ENCODE results near the gene GOLIM4. TPM values are rescaled to one million over a fixed set of nuclear protein-coding genes. Genes with fewer than 3 reads are reported as not detected.
A peak's percentile ranks its signal among the peaks of the same experiment; 100 is the strongest.

GOLIM4 gene
- total RNA-seq, 1 donor from 2014 or later, result 29.3 TPM

GRCh38 chr3:168047936-168048335 lies 47.8 kb downstream of the GOLIM4 start:
- no peak for DNase-seq (ENCODE audit: low read depth, low spot score)
- Mint-ChIP-seq H3K9me3 (no peaks in the 10 kb centered on the region), H3K36me3 (ENCODE audit: low read depth) (peaks cover 2% of the 10 kb centered on the region), H3K4me3 (no peak overlapping the region), H3K4me1 (peaks cover 12% of the 10 kb centered on the region), H3K27ac (ENCODE audit: unreplicated experiment) (no peak overlapping the region), H3K27me3 (ENCODE audit: low read depth) (no peaks in the 10 kb centered on the region)
- TF ChIP-seq CTCF (conservative IDR thresholded peaks at IDR 0.05), result no peak

DNA sequence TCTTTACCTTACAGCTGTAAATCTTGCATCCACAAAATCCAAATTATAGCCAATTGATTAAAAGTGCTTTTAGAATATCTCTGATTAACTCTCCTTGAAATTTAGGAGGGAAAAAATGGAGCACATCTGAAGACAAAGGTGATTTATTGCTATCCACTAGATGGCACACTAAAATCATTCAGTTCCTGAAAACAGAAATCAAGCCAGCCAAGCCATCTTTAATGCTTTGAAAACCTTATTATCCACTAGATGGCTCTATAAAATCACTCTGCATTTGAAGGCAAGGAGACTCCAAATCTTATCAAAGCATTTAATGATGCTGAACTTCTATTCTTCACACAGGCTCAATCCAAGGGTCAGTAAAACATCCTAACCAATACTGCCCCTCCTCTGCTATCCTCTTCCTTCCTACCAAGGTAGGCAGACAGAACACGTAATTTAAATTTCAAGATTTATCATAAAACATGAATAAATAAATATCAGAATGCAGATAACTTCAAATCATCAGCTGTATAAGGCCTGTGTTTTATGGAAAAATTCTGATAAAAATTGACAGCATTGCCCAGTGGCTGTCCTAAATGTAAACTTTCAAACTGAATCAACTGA lies 48.4 kb downstream of the GOLIM4 start:
- Mint-ChIP-seq H3K9me3 (no peaks in the 10 kb centered on the region), H3K27me3 (ENCODE audit: low read depth) (no peaks in the 10 kb centered on the region), H3K4me1 (peaks cover 12% of the 10 kb centered on the region), H3K27ac (ENCODE audit: unreplicated experiment) (peak overlapping the region; percentile 51), H3K4me3 (no peak overlapping the region), H3K36me3 (ENCODE audit: low read depth) (peaks cover 4% of the 10 kb centered on the region)
- peak; percentile 87 for TF ChIP-seq CTCF (conservative IDR thresholded peaks at IDR 0.05)
- DNase-seq (ENCODE audit: low read depth, low spot score), result no peak

- peaks cover 4% of the 10 kb centered on the region for H3K36me3 Mint-ChIP-seq (ENCODE audit: low read depth)
Measured at GRCh38 chr3:168044049-168044448, 51.7 kb downstream of the GOLIM4 start.

GRCh38 chr3:168040607-168041208 lies 55.0 kb downstream of the GOLIM4 start:
- no peak overlapping the region for H3K27ac Mint-ChIP-seq (ENCODE audit: unreplicated experiment)
- no peaks in the 10 kb centered on the region for H3K27me3 Mint-ChIP-seq (ENCODE audit: low read depth)
- H3K36me3 Mint-ChIP-seq (ENCODE audit: low read depth), result peaks cover 6% of the 10 kb centered on the region
- DNase-seq (ENCODE audit: low read depth, low spot score), result no peak
- no peaks in the 10 kb centered on the region for H3K4me1 Mint-ChIP-seq
- H3K9me3 Mint-ChIP-seq, result no peaks in the 10 kb centered on the region
- peak; percentile 78 for TF ChIP-seq CTCF (conservative IDR thresholded peaks at IDR 0.05)
- H3K4me3 Mint-ChIP-seq, result no peak overlapping the region

More at GRCh38 chr3:168044049-168044448, 51.7 kb downstream of the GOLIM4 start:
- H3K4me1 Mint-ChIP-seq, result peaks cover 9% of the 10 kb centered on the region
- no peak overlapping the region for H3K27ac Mint-ChIP-seq (ENCODE audit: unreplicated experiment)
- no peak for DNase-seq (ENCODE audit: low read depth, low spot score)
- TF ChIP-seq CTCF (conservative IDR thresholded peaks at IDR 0.05), result no peak
- no peaks in the 10 kb centered on the region for H3K27me3 Mint-ChIP-seq (ENCODE audit: low read depth)
- no peaks in the 10 kb centered on the region for H3K9me3 Mint-ChIP-seq
- no peak overlapping the region for H3K4me3 Mint-ChIP-seq

DNA sequence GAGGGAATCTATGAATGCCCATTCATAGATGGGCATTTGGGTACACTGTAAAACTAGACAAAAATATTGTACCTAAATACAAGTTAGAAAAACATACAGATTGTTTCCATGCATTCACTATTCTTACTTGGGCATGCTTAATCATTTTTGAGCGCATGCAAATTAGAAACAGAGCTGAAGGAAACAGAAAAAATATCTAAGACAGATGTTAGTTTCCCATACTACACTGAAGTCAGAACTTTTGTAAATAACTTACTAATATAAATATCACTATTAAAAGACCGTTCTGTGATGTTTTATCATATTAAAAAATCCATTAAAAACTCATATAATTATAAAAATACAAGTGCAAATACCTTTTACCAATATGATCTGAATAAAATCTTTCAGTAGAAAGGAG lies 58.7 kb downstream of the GOLIM4 start:
- no peak overlapping the region for H3K4me3 Mint-ChIP-seq
- no peak for DNase-seq (ENCODE audit: low read depth, low spot score)
- no peaks in the 10 kb centered on the region for H3K27me3 Mint-ChIP-seq (ENCODE audit: low read depth)
- no peaks in the 10 kb centered on the region for H3K9me3 Mint-ChIP-seq
- H3K27ac Mint-ChIP-seq (ENCODE audit: unreplicated experiment), result no peak overlapping the region
- H3K4me1 Mint-ChIP-seq, result no peaks in the 10 kb centered on the region
- no peak for TF ChIP-seq CTCF (conservative IDR thresholded peaks at IDR 0.05)
- H3K36me3 Mint-ChIP-seq (ENCODE audit: low read depth), result peaks cover 22% of the 10 kb centered on the region

Data from neural crest cell (in vitro differentiated cells).